Spleen (tissue), 7 donors: ENCODE data around the gene NLN.

Experiments used
- POLR2A ChIP-seq, 3 donors: fragments of 450-650 bp; IDR thresholded peaks; one replicate each; pipeline ENCODE4 v1.5.1; 2017; ENCODE audit warnings: antibody characterized with exemption in 3 of 3, mild to moderate bottlenecking in 1 of 3
- POLR2AphosphoS5 ChIP-seq, 3 donors: sonication (generic); formaldehyde crosslinking; IDR thresholded peaks; one replicate each; pipeline ENCODE4 v1.5.1; 2017; ENCODE audit warnings: antibody characterized with exemption in 3 of 3
- TF ChIP-seq, protein P1 (sequence below), 11 experiments: fragments of 200-600 bp in 7 of 11; fragments of 450-650 bp in 4 of 11; sonication (generic) in 4 of 11; IDR thresholded peaks in 8 of 11; conservative IDR thresholded peaks in 3 of 11; 1 replicate in 7 of 11; 2 replicates in 4 of 11; pipeline versions ENCODE4 v1.4.0 to v1.8.0; 2016 to 2021; ENCODE audit warnings: antibody characterized with exemption in 11 of 11, inconsistent platforms in 4 of 11, mild to moderate bottlenecking in 1 of 11
- donor health status: DM: no; HTN: no; CAD: no; lungs with moderate emphysema.
- donor health status: DM: no; HTN: no; CAD: no.
- donor health status: DM: no; HTN: no; CAD: no.

- TF ChIP-seq, protein P1, sequence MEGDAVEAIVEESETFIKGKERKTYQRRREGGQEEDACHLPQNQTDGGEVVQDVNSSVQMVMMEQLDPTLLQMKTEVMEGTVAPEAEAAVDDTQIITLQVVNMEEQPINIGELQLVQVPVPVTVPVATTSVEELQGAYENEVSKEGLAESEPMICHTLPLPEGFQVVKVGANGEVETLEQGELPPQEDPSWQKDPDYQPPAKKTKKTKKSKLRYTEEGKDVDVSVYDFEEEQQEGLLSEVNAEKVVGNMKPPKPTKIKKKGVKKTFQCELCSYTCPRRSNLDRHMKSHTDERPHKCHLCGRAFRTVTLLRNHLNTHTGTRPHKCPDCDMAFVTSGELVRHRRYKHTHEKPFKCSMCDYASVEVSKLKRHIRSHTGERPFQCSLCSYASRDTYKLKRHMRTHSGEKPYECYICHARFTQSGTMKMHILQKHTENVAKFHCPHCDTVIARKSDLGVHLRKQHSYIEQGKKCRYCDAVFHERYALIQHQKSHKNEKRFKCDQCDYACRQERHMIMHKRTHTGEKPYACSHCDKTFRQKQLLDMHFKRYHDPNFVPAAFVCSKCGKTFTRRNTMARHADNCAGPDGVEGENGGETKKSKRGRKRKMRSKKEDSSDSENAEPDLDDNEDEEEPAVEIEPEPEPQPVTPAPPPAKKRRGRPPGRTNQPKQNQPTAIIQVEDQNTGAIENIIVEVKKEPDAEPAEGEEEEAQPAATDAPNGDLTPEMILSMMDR (IDR thresholded peaks at IDR 0.05 in 8 of 11, conservative IDR thresholded peaks at IDR 0.05 in 3 of 11): no peak
- no peak for TF ChIP-seq POLR2A (IDR thresholded peaks at IDR 0.05)
- no peak for TF ChIP-seq POLR2AphosphoS5 (IDR thresholded peaks at IDR 0.05)
Observed at GRCh38 chr5:65749956-65750355, 28.0 kb downstream of the NLN start.
